A549 (cell line): Measurements from ENCODE around the gene DDX18. TPM values are rescaled to one million over a fixed set of nuclear protein-coding genes. Genes with fewer than 3 reads are reported as not detected.

Source experiments
- ATAC-seq, 2 experiments: fragments of 200-7000 bp in 1 of 2; fragments of >200 bp in 1 of 2; cut with Nextera tagmentation in 1 of 2; cut with Tn5 transposase in 1 of 2; 3 replicates each; pipeline versions ENCODE4 v1.8.0 to v1.9.1; 2018 to 2020; ENCODE audit warnings: mild to moderate bottlenecking in 1 of 2, moderate library complexity in 1 of 2
- CTCF ChIA-PET: fragments of 300-600 bp; sonication (Branson Sonifier 250); formaldehyde crosslinking; extraction: SDS; loops from one replicate; lab custom pipeline; 2021; ENCODE audit warnings: antibody characterized with exemption, inconsistent platforms; lab: Yijun Ruan, JAX
- POLR2A ChIA-PET: fragments of 350-600 bp; formaldehyde crosslinking; extraction: SDS; loops from one replicate; lab custom pipeline; 2021; ENCODE audit warnings: antibody characterized with exemption, inconsistent platforms; lab: Yijun Ruan, JAX
- DNase-seq, 2 experiments: peaks; one replicate each; pipeline versions ENCODE4 v3.0.0 to v3.0.0-alpha.2; 2011 to 2016; ENCODE audit warnings: low read depth in 1 of 2, low spot score in 1 of 2
- FAIRE-seq: peaks from 2 replicates; lab custom pipeline; 2011; peaks lifted over from hg19 to GRCh38; lab: Jason Lieb, UNC
- H3K27ac ChIP-seq, 2 experiments: fragments of >200 bp; sonication (Bioruptor Twin); formaldehyde crosslinking; 3 replicates each; pipeline ENCODE4 v1.5.1; 2016 to 2017
- H3K4me1 ChIP-seq: fragments of >200 bp; sonication (Bioruptor Twin); formaldehyde crosslinking; 3 replicates; pipeline ENCODE4 v1.6.1; 2016
- H3K4me2 ChIP-seq: fragments of >200 bp; sonication (Bioruptor Twin); formaldehyde crosslinking; 3 replicates; pipeline ENCODE4 v1.6.1; 2016
- H3K4me3 ChIP-seq: fragments of >200 bp; sonication (Bioruptor Twin); formaldehyde crosslinking; 3 replicates; pipeline ENCODE4 v1.5.1; 2016
- H3K9me3 ChIP-seq: fragments of >200 bp; sonication (Bioruptor Twin); formaldehyde crosslinking; 3 replicates; pipeline ENCODE4 v1.6.1; 2016
- ATOH8 ChIP-seq: fragments of 250-450 bp; sonication (Bioruptor Pico); IDR thresholded peaks from 2 replicates; pipeline ENCODE4 v1.5.0; 2020; ENCODE audit warnings: low read depth, mild to moderate bottlenecking, moderate library complexity
- CBX8 ChIP-seq: fragments of 200-600 bp; sonication (generic); IDR thresholded peaks from 2 replicates; pipeline ENCODE4 v1.6.1; 2016
- CHD2 ChIP-seq: fragments of 150-350 bp; IDR thresholded peaks from 2 replicates; pipeline ENCODE4 v1.6.1; 2014; ENCODE audit warnings: low read length; ENCODE audit not compliant: partially characterized antibody
- EP300 ChIP-seq, 2 experiments: fragments of >200 bp; sonication (Bioruptor Twin); formaldehyde crosslinking; IDR thresholded peaks; 2 replicates in 1 of 2; 3 replicates in 1 of 2; pipeline ENCODE4 v1.6.1; 2016 to 2017
- ESRRA ChIP-seq: fragments of 150-350 bp; IDR thresholded peaks from 2 replicates; pipeline ENCODE4 v1.6.1; 2014; ENCODE audit warnings: mild to moderate bottlenecking, low read length, borderline replicate concordance
- HMGXB4 ChIP-seq: fragments of 250-450 bp; sonication (Bioruptor Pico); IDR thresholded peaks from 2 replicates; pipeline ENCODE4 v1.5.0; 2021; ENCODE audit warnings: mild to moderate bottlenecking, moderate library complexity, borderline replicate concordance
- MYC ChIP-seq: IDR thresholded peaks from 2 replicates; pipeline ENCODE4 v1.6.1; 2012; ENCODE audit warnings: mild to moderate bottlenecking, inconsistent platforms, low read length, improper control_type of control experiment, borderline replicate concordance
- NFE2L2 ChIP-seq: fragments of 150-350 bp; conservative IDR thresholded peaks from 2 replicates; pipeline ENCODE4 v1.6.1; 2014; ENCODE audit warnings: low read length
- NR3C1 ChIP-seq: fragments of >200 bp; sonication (Bioruptor Twin); formaldehyde crosslinking; IDR thresholded peaks from 3 replicates; pipeline ENCODE4 v1.6.1; 2017
- PBX3 ChIP-seq: IDR thresholded peaks from 2 replicates; pipeline ENCODE4 v1.6.1; 2012
- RAD21 ChIP-seq, 2 experiments: fragments of >200 bp in 1 of 2; sonication (Bioruptor Twin) in 1 of 2; formaldehyde crosslinking in 1 of 2; IDR thresholded peaks in 1 of 2; conservative IDR thresholded peaks in 1 of 2; 2 replicates in 1 of 2; 3 replicates in 1 of 2; pipeline ENCODE4 v1.6.1; 2012 to 2018; ENCODE audit warnings: inconsistent platforms in 1 of 2
- RARB ChIP-seq: fragments of 250-450 bp; sonication (Bioruptor Pico); IDR thresholded peaks from 2 replicates; pipeline ENCODE4 v1.8.0; 2021; ENCODE audit warnings: mild to moderate bottlenecking, moderate library complexity
- RCOR1 ChIP-seq: fragments of 150-350 bp; IDR thresholded peaks from 2 replicates; pipeline ENCODE4 v1.6.1; 2014; ENCODE audit warnings: antibody characterized with exemption, low read length, low read depth
- RFX5 ChIP-seq: fragments of 450-650 bp; IDR thresholded peaks from 2 replicates; pipeline ENCODE4 v1.7.1; 2014; ENCODE audit warnings: antibody characterized with exemption, mild to moderate bottlenecking, moderate library complexity
- RNF2 ChIP-seq: fragments of 200-600 bp; sonication (generic); IDR thresholded peaks from 2 replicates; pipeline ENCODE4 v1.6.1; 2016; ENCODE audit warnings: low read depth, mild to moderate bottlenecking, antibody characterized with exemption, moderate library complexity, borderline replicate concordance
- TFCP2L1 ChIP-seq: fragments of 250-450 bp; sonication (Bioruptor Pico); IDR thresholded peaks from 2 replicates; pipeline ENCODE4 v1.5.0; 2021; ENCODE audit warnings: mild to moderate bottlenecking
- ZFP36 ChIP-seq: fragments of 450-650 bp; IDR thresholded peaks from 2 replicates; pipeline ENCODE4 v1.6.1; 2014; ENCODE audit warnings: borderline replicate concordance; ENCODE audit not compliant: partially characterized antibody
- WGBS: methylation state at CpG from one replicate; pipeline ENCODE4 v1.1.6; 2017; ENCODE audit errors: missing lambda C conversion rate; 5-methylcytosine and 5-hydroxymethylcytosine counted together
- polyA plus RNA-seq, 4 experiments: library from polyadenylated mRNA; depleted of rRNA in 3 of 4; stranded (reverse); fragments of >200 nt; fragmentation: RNase III in 1 of 4; extraction: RNeasy Plus Mini Kit Qiagen cat#74134 plus additional on column Dnase treatment in 1 of 4; gene quantifications; 2 replicates in 3 of 4; 3 replicates in 1 of 4; pipeline ENCODE4 v1.2.3, GENCODE V29; 2011 to 2017
- TF ChIP-seq, protein P1 (sequence below): fragments of >200 bp; sonication (Bioruptor Twin); formaldehyde crosslinking; IDR thresholded peaks from 3 replicates; pipeline ENCODE4 v1.6.1; 2016
- TF ChIP-seq, protein P2 (sequence below): IDR thresholded peaks from 2 replicates; pipeline ENCODE4 v1.6.1; 2012; ENCODE audit warnings: low read depth, borderline replicate concordance
- TF ChIP-seq, protein P3 (sequence below): fragments of >200 bp; sonication (Bioruptor Twin); formaldehyde crosslinking; IDR thresholded peaks from 2 replicates; pipeline ENCODE4 v1.6.1; 2016
- TF ChIP-seq, protein P4 (sequence below): fragments of 150-350 bp; IDR thresholded peaks from 2 replicates; pipeline ENCODE4 v1.6.1; 2014; ENCODE audit warnings: low read depth, mild to moderate bottlenecking, low read length

DDX18 gene
- polyA plus RNA-seq, 2 of the 4 experiments (the other 2 are of a cell fraction): 66.6 to 115 TPM

GRCh38 chr2:117858892-117859531 is 44.5 kb downstream of the DDX18 start:
- Histone ChIP-seq H3K9me3 (no peaks in the 10 kb centered on the region; the same call in 2 of the 3 replicates), H3K4me1 (peaks cover 22% of the 10 kb centered on the region), H3K4me2 (no peak overlapping the region), H3K27ac (0 out of 6 replicates have a peak overlapping the region, but pooled peaks of 1 of the 2 experiments have one; percentile 12), H3K4me3 (no peak overlapping the region)
- WGBS: 88% methylated on average over 30 of the region's 41 CpGs
- TF ChIP-seq RARB: no peak
- TF ChIP-seq RFX5: no peak
- TF ChIP-seq, protein P1, sequence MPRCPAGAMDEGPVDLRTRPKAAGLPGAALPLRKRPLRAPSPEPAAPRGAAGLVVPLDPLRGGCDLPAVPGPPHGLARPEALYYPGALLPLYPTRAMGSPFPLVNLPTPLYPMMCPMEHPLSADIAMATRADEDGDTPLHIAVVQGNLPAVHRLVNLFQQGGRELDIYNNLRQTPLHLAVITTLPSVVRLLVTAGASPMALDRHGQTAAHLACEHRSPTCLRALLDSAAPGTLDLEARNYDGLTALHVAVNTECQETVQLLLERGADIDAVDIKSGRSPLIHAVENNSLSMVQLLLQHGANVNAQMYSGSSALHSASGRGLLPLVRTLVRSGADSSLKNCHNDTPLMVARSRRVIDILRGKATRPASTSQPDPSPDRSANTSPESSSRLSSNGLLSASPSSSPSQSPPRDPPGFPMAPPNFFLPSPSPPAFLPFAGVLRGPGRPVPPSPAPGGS: no peak
- no peak for TF ChIP-seq NR3C1
- POLR2A ChIA-PET: no interaction called here
- no peak for DNase-seq
- CTCF ChIA-PET: interaction anchor here (0.8 kb wide), 1 partner anchor 146 kb away, joined by 3 read pairs; no protein-coding TSS in a partner anchor
- FAIRE-seq: no peak
- no peak for ATAC-seq

DNA sequence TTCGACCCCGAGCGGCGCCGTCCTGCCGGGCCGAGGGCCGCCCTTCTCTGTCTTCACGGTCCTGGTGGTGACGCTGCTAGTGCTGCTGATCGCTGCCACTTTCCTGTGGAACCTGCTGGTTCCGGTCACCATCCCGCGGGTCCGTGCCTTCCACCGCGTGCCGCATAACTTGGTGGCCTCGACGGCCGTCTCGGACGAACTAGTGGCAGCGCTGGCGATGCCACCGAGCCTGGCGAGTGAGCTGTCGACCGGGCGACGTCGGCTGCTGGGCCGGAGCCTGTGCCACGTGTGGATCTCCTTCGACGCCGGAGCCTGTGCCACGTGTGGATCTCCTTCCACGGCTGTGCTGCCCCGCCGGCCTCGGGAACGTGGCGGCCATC is 45.0 kb downstream of the DDX18 start:
- no peak for ATAC-seq
- ChIA-PET CTCF (interaction anchor here (0.8 kb wide), 1 partner anchor 146 kb away, joined by 3 read pairs; no protein-coding TSS in a partner anchor), POLR2A (no interaction called here)

GRCh38 chr2:117859924-117860647 is 45.6 kb downstream of the DDX18 start:
- H3K4me1 ChIP-seq: peaks cover 22% of the 10 kb centered on the region
- TF ChIP-seq ZFP36 (no peak), PBX3 (no peak), EP300 (IDR thresholded peaks at IDR 0.05) (no peak), RCOR1 (no peak), RAD21 (conservative IDR thresholded peaks at IDR 0.05 in 1 of 2, IDR thresholded peaks at IDR 0.05 in 1 of 2) (no peak), CHD2 (no peak), ATOH8 (CRISPR knock-in tag) (no peak), RNF2 (no peak), TFCP2L1 (CRISPR knock-in tag) (no peak), NFE2L2 (no peak), ESRRA (no peak)
- TF ChIP-seq, all 56 proteins: peak for 0
- DNase-seq (no peak), ATAC-seq (no peak), FAIRE-seq (no peak)
- ChIA-PET CTCF (no interaction called here), POLR2A (no interaction called here)
- Histone ChIP-seq H3K4me2 (no peak overlapping the region), H3K9me3 (no peaks in the 10 kb centered on the region; the same call in 2 of the 3 replicates), H3K4me3 (no peak overlapping the region), H3K27ac (no peak overlapping the region)
- WGBS: 87% methylated on average over 59 of the region's 69 CpGs

More for the DNA sequence above, 45.0 kb downstream of the DDX18 start:
- TF ChIP-seq, protein P2, sequence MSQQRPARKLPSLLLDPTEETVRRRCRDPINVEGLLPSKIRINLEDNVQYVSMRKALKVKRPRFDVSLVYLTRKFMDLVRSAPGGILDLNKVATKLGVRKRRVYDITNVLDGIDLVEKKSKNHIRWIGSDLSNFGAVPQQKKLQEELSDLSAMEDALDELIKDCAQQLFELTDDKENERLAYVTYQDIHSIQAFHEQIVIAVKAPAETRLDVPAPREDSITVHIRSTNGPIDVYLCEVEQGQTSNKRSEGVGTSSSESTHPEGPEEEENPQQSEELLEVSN: no peak
- no peak for TF ChIP-seq NR3C1
- no peak for TF ChIP-seq HMGXB4 (CRISPR knock-in tag)
- TF ChIP-seq, protein P3, sequence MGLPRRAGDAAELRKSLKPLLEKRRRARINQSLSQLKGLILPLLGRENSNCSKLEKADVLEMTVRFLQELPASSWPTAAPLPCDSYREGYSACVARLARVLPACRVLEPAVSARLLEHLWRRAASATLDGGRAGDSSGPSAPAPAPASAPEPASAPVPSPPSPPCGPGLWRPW: no peak
- TF ChIP-seq TFCP2L1 (CRISPR knock-in tag): no peak
- no peak for TF ChIP-seq CHD2
- TF ChIP-seq CBX8: no peak
- no peak for TF ChIP-seq RARB
- TF ChIP-seq, protein P4, sequence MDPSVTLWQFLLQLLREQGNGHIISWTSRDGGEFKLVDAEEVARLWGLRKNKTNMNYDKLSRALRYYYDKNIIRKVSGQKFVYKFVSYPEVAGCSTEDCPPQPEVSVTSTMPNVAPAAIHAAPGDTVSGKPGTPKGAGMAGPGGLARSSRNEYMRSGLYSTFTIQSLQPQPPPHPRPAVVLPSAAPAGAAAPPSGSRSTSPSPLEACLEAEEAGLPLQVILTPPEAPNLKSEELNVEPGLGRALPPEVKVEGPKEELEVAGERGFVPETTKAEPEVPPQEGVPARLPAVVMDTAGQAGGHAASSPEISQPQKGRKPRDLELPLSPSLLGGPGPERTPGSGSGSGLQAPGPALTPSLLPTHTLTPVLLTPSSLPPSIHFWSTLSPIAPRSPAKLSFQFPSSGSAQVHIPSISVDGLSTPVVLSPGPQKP: no peak
- TF ChIP-seq MYC: no peak
- no peak for FAIRE-seq
- no peak overlapping the region for H3K27ac ChIP-seq
- WGBS: 90% methylated on average over 38 of the region's 44 CpGs
- no peaks in the 10 kb centered on the region; the same call in 2 of the 3 replicates for H3K9me3 ChIP-seq
- no peak overlapping the region for H3K4me3 ChIP-seq
- H3K4me1 ChIP-seq: peaks cover 22% of the 10 kb centered on the region
- no peak overlapping the region for H3K4me2 ChIP-seq
- DNase-seq: no peak
